HG02870 (cell line): ENCODE results near the gene IFNGR1.
A peak's percentile ranks its signal among the peaks of the same experiment; 100 is the strongest.

ENCODE experiments used
- ATAC-seq: cut with Tn5 transposase; IDR thresholded peaks from one replicate; pipeline ENCODE4 v1.9.1; 2021; ENCODE audit warnings: mild to moderate bottlenecking, moderate library complexity; ENCODE audit not compliant: unreplicated experiment

IFNGR1 gene

DNA sequence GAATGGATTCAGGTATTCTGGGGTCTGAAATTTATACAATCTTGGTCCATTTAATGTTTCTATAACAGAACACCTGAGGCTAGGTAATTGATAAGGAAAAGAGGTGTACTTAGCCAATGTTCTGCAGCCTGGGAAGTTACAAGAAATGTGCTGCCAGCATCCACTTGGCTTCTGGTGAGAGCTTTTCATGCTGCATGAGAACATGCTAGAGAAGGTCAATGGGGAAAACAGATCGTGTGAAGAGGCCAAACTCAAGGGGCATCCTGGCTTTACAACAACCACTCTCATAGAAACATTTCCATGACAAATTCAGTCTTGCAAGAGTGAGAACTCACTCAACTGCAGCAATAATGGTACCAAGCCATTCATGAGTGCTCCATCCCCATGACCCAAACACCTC is 62.5 kb downstream of the IFNGR1 start:
- no peak for ATAC-seq

DNA sequence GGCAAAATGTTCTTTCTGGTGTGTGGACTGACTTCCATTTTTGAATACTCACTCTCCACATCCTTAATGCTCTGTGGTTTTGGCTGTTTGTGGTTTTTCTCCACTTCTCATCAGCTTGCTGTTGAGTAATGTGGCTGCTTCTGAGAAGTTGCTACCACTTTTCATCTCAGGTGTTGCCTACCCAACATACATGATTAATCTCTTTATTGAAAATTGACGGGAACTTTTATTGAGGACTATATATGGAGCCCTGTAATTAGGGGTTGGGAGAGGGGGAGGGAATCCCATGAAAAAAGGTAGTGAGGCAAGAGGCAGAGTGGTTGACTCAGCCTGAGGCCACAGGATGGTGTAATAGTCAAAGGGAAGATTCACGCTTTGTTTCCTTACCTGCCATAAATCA is 63.4 kb downstream of the IFNGR1 start:
- peak; percentile 63 for ATAC-seq

DNA sequence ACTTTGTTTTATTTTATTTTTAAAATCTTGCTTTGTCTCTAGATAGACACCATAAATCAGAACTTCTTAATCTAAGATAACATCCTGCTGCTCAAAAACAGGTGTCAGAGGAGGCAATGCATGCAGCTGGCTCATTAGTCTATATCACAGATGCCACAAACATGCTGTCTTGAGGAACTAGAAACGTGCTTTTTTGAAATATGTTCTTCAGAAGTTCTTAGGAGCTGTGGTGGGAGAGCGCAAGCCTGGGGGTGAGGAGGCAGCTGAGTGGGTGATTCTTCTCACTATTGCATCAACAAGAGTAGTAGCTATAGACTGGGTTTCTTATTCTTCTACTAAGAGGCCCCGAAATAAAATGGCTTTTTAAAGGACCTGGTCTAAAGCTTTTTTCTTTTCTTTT is 69.1 kb downstream of the IFNGR1 start:
- ATAC-seq = no peak

DNA sequence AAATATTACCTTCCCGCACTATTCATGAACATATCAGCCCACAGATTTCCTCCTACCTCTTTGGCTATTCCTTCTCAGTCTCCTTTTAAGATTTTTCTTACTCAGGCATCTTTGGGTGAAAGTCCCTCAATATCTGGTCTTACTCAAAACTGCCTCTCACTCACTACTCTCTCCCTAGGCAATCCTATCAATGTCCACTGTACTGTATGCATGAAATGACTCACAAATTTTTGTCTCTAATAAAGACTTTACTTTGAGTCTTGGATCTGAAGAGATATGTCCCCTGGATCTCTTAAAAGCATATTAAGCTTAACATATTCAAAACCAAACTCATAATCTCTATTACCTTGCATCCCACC is 70.2 kb downstream of the IFNGR1 start:
- no peak for ATAC-seq

DNA sequence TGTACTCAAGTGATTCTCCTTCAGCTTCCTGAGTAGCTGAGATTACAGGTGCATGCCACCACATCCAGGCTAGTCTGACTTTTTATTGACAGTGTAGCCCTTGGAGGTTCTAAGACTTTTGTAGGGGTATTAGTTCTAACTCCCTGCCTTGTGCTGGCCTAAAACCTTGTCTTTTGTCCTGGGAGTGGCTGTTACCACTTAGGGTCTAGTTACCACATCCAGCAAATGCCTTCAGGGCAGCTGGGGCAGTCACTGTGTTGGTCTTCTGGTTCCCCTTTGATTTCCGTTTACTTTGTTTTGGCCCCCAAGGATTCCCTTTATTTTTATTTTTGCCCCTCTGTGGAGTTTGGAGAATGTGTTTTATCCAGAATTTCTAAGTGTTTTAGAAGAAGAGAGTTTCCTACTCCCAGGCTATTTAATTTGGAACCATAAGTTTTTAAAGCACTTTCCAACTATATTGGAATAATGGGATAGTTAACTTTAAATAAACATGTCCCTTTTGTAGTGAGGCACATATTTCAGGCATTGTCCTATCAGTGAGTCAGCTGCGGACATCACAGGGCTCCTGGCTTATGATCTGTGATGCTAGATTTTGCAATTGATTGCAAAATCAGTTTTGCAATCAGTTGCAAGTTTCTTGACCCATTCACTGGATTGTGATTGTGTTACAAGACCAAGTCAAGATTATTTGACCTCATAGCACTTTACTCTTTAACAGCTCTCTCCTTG is 70.7 kb downstream of the IFNGR1 start:
- no peak for ATAC-seq
